Stimulated activated naive CD8-positive, alpha-beta T cell treated with anti-CD3 and anti-CD28 coated beads, Interleukin-15, Interleukin-2, amounts not matched to agents 100 ng/mL and 50 ng/mL, for 24 hours (primary cell): ENCODE measurements around the gene R3HDM4.

Experiments used
- H3K27ac Mint-ChIP-seq: one replicate; pipeline ENCODE4 v1.8.0; 2021; ENCODE audit warnings: mild to moderate bottlenecking, mixed read lengths
- H3K27me3 Mint-ChIP-seq: one replicate; pipeline ENCODE4 v1.8.0; 2021; ENCODE audit warnings: mixed read lengths
- H3K36me3 Mint-ChIP-seq: one replicate; pipeline ENCODE4 v1.8.0; 2021; ENCODE audit warnings: low read depth, mixed read lengths
- H3K4me1 Mint-ChIP-seq: one replicate; pipeline ENCODE4 v1.8.0; 2021; ENCODE audit warnings: low read depth, mixed read lengths
- H3K4me3 Mint-ChIP-seq: one replicate; pipeline ENCODE4 v1.8.0; 2021; ENCODE audit warnings: mild to moderate bottlenecking, mixed read lengths
- H3K9me3 Mint-ChIP-seq: one replicate; pipeline ENCODE4 v1.8.0; 2021; ENCODE audit warnings: mixed read lengths

Gene R3HDM4

GRCh38 chr19:873084-873483, 39.9 kb downstream of the R3HDM4 start:
- H3K9me3 Mint-ChIP-seq, result no peaks in the 10 kb centered on the region
- peaks cover 18% of the 10 kb centered on the region for H3K36me3 Mint-ChIP-seq
- H3K27me3 Mint-ChIP-seq, result no peaks in the 10 kb centered on the region
- H3K27ac Mint-ChIP-seq, result no peak overlapping the region
- no peak overlapping the region for H3K4me3 Mint-ChIP-seq
- H3K4me1 Mint-ChIP-seq, result peaks cover 12% of the 10 kb centered on the region

- H3K9me3 Mint-ChIP-seq, result no peaks in the 10 kb centered on the region
- H3K4me3 Mint-ChIP-seq, result peak overlapping the region; percentile 60
- peaks cover 12% of the 10 kb centered on the region for H3K4me1 Mint-ChIP-seq
- H3K27ac Mint-ChIP-seq, result no peak overlapping the region
- no peaks in the 10 kb centered on the region for H3K27me3 Mint-ChIP-seq
- peaks cover 20% of the 10 kb centered on the region for H3K36me3 Mint-ChIP-seq
Measured at GRCh38 chr19:872266-872951, 40.6 kb downstream of the R3HDM4 start.

- Mint-ChIP-seq H3K36me3 (peaks cover 22% of the 10 kb centered on the region), H3K27me3 (no peaks in the 10 kb centered on the region), H3K4me1 (peaks cover 12% of the 10 kb centered on the region), H3K9me3 (no peaks in the 10 kb centered on the region), H3K27ac (peak overlapping the region; percentile 61), H3K4me3 (no peak overlapping the region)
Measured at GRCh38 chr19:871446-872265, 41.4 kb downstream of the R3HDM4 start.

GRCh38 chr19:870963-871401, 42.0 kb downstream of the R3HDM4 start:
- Mint-ChIP-seq H3K27me3 (no peaks in the 10 kb centered on the region), H3K27ac (no peak overlapping the region), H3K4me3 (no peak overlapping the region), H3K9me3 (no peaks in the 10 kb centered on the region), H3K36me3 (peaks cover 18% of the 10 kb centered on the region), H3K4me1 (peaks cover 12% of the 10 kb centered on the region)

- Mint-ChIP-seq H3K4me1 (peaks cover 12% of the 10 kb centered on the region), H3K27me3 (no peaks in the 10 kb centered on the region), H3K36me3 (peaks cover 13% of the 10 kb centered on the region), H3K27ac (no peak overlapping the region), H3K4me3 (no peak overlapping the region), H3K9me3 (no peaks in the 10 kb centered on the region)
Measured at GRCh38 chr19:870314-870713, 42.7 kb downstream of the R3HDM4 start.

GRCh38 chr19:869245-870177, 43.5 kb downstream of the R3HDM4 start:
- H3K36me3 Mint-ChIP-seq, result peaks cover 13% of the 10 kb centered on the region
- peaks cover 12% of the 10 kb centered on the region for H3K4me1 Mint-ChIP-seq
- H3K27me3 Mint-ChIP-seq, result no peaks in the 10 kb centered on the region
- H3K27ac Mint-ChIP-seq, result no peak overlapping the region
- no peak overlapping the region for H3K4me3 Mint-ChIP-seq
- no peaks in the 10 kb centered on the region for H3K9me3 Mint-ChIP-seq

- H3K4me1 Mint-ChIP-seq, result peaks cover 14% of the 10 kb centered on the region
- no peaks in the 10 kb centered on the region for H3K27me3 Mint-ChIP-seq
- H3K27ac Mint-ChIP-seq, result no peak overlapping the region
- H3K36me3 Mint-ChIP-seq, result peaks cover 13% of the 10 kb centered on the region
- H3K4me3 Mint-ChIP-seq, result no peak overlapping the region
- no peaks in the 10 kb centered on the region for H3K9me3 Mint-ChIP-seq
Measured at GRCh38 chr19:868458-869244, 44.4 kb downstream of the R3HDM4 start.

- no peak overlapping the region for H3K27ac Mint-ChIP-seq
Measured at GRCh38 chr19:867855-868457, 45.1 kb downstream of the R3HDM4 start.

GRCh38 chr19:867301-867793, 45.7 kb downstream of the R3HDM4 start:
- Mint-ChIP-seq H3K4me3 (no peak overlapping the region), H3K36me3 (peaks cover 13% of the 10 kb centered on the region), H3K4me1 (peaks cover 21% of the 10 kb centered on the region), H3K9me3 (no peaks in the 10 kb centered on the region), H3K27me3 (no peaks in the 10 kb centered on the region), H3K27ac (no peak overlapping the region)

More at GRCh38 chr19:867855-868457, 45.1 kb downstream of the R3HDM4 start:
- Mint-ChIP-seq H3K27me3 (no peaks in the 10 kb centered on the region), H3K4me3 (no peak overlapping the region), H3K36me3 (peaks cover 13% of the 10 kb centered on the region), H3K9me3 (no peaks in the 10 kb centered on the region), H3K4me1 (peaks cover 20% of the 10 kb centered on the region)

- Mint-ChIP-seq H3K9me3 (no peaks in the 10 kb centered on the region), H3K27ac (no peak overlapping the region)
Measured at GRCh38 chr19:866769-867300, 46.2 kb downstream of the R3HDM4 start.

GRCh38 chr19:863315-863620, 49.8 kb downstream of the R3HDM4 start:
- H3K4me3 Mint-ChIP-seq, result no peak overlapping the region
- peaks cover 5% of the 10 kb centered on the region for H3K27me3 Mint-ChIP-seq
- H3K9me3 Mint-ChIP-seq, result no peaks in the 10 kb centered on the region
- peaks cover 13% of the 10 kb centered on the region for H3K4me1 Mint-ChIP-seq
- H3K27ac Mint-ChIP-seq, result no peak overlapping the region
- H3K36me3 Mint-ChIP-seq, result peaks cover 4% of the 10 kb centered on the region

More at GRCh38 chr19:866769-867300, 46.2 kb downstream of the R3HDM4 start:
- Mint-ChIP-seq H3K4me3 (no peak overlapping the region), H3K36me3 (peaks cover 13% of the 10 kb centered on the region), H3K27me3 (no peaks in the 10 kb centered on the region), H3K4me1 (peaks cover 16% of the 10 kb centered on the region)

- Mint-ChIP-seq H3K9me3 (no peaks in the 10 kb centered on the region), H3K4me3 (peak overlapping the region; percentile 45), H3K27ac (no peak overlapping the region), H3K27me3 (peaks cover 7% of the 10 kb centered on the region), H3K4me1 (peaks cover 13% of the 10 kb centered on the region), H3K36me3 (peaks cover 4% of the 10 kb centered on the region)
Measured at GRCh38 chr19:862581-863314, 50.3 kb downstream of the R3HDM4 start.
